Stimulated activated CD8-positive, alpha-beta memory T cell treated with anti-CD3 and anti-CD28 coated beads, Interleukin-4, amount 100 ng/mL, for 4 hours (primary cell): ENCODE measurements around the gene TMEM186.
"Not testable (repeated sequence)": the region's sequence is repeated elsewhere in the genome, so short reads cannot be mapped to it uniquely, and the experiment has no call there.

Experiments used
- DNase-seq, 2 donors: peaks; one replicate each; pipeline ENCODE4 v3.0.0-alpha.2; 2020; ENCODE audit warnings: low read depth in 2 of 2, low spot score in 1 of 2

Gene TMEM186

DNA sequence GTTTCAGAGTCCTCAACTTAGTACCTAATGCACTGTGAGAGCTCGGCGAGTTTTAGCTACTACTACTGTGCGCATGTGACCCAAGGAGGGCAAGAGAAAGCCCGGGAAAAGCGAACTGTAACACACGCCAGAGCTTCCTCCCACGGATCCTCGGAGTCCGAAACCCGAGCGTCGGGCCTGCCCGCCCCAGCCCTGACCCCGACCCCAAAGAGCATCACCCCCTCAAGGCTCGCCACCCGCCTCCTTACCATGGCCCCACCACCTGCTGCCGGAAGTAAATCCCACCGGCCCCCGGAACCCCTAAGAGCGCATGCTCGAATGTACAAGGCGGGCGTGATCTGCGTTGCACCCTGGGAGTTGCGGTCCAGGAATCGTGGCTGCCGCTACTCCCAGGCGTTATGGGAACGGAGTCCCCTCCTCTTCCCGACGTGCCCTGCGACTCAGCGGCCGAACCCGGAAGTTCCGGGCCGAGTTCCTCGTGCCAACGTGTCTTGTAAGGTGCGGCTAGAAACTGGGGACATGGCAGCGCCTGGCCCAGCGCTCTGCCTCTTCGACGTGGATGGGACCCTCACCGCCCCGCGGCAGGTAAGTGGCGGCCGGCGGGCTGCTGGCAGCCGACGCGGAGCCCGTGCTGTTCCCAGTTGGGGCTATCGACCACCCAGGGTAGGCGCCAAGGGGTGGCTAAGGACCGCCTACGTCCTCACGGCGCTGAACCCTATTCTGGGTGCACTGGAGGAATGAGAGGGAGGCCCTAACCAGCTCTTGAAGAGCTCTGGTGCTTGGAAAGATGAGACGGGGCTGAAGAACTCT, at the start of gene TMEM186, which contains the start of gene PMM2:
Gene TMEM186, minus strand, starts transcription at position 276 of the 810 bp plus-strand sequence. Its CDS starts 25 bp downstream, at position 251.
Gene PMM2, plus strand, starts transcription at position 476 of the 810 bp plus-strand sequence. Its CDS starts 44 bp downstream, at position 520.
- DNase-seq = peak; percentile 90 to 93

DNA sequence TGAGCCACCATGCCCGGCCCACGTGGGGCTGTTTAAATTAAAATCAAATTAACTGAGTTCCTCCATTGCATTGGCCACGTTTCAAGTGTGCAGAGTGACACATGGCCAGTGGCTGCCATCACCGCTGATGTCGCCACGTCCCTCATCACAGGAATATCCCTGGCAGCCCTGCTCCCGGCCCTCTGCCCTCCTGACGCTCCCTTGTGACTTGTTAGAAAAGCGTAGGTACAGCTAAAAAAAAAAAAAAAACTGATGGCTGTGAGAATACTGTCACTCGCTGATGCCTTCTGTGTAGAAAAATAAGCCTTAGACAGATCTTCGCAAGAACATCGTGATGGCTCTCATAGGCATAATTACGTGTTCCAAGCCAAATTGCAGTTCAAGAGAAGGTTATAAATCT, 49.7 kb upstream of the TMEM186 start:
- no peak for DNase-seq

DNA sequence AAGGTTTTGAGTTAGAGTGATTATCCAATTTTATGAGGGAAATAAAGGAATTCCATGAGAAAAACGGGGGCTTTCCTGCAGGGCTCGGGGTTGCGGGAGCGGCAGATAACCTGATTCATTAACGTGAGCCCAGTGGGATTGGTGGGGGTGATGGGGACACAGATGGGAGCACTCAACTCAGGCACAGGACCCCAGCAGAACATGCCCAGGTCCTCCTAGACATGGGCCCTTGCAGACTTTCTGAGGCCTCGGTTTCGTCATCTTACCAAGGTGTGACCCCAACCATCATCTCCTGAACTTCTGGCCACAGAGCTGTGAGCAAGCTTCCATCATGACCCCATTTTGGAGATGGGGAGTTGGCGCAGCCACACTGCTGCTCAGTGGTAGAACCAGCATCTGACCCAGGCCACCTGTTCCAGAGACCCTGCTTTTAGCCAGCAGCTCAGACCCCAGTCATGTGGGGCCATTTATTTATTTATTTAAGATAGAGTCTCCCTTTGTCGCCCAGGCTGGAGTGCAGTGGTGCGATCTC, 49.0 kb upstream of the TMEM186 start:
- no peak for DNase-seq

DNA sequence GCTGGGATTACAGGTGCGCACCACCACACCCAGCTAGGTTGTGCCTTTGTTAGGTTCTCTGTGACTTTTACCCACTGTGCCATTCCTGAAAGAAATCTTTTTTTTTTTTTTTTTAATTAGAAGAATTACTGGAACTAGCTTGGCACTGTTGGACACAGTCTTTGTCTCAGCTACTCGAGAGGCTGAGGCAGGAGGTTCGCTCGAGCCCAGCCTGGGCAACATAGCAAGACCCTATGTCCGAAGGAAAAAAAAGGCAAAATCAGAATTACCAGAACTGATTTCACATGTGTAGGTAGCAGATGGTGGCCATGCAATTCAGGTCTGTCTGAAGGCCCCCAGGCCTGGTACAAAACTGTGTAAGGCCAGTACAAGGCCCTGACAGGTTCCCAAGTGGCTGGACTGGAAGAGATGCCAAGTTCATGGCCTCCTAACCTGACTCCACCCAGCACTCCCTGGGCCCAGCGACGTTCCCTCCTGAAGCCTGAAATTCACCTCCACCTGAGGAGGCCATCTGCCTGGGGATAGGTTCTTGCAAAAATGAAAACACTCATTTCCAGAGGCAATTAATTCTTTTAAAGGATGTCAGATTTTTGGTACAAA, 48.4 kb upstream of the TMEM186 start:
- no peak for DNase-seq

GRCh38 chr16:8843296-8843695, 45.9 kb upstream of the TMEM186 start:
- DNase-seq = not testable (repeated sequence)

- DNase-seq = not testable (repeated sequence)
These were observed 44.6 kb upstream of the TMEM186 start for GRCh38 chr16:8842016-8842415.

GRCh38 chr16:8837594-8837993, 40.2 kb upstream of the TMEM186 start:
- DNase-seq = not testable (repeated sequence)

- DNase-seq = not testable (repeated sequence)
These were observed 39.4 kb upstream of the TMEM186 start for GRCh38 chr16:8836797-8837196.

DNA sequence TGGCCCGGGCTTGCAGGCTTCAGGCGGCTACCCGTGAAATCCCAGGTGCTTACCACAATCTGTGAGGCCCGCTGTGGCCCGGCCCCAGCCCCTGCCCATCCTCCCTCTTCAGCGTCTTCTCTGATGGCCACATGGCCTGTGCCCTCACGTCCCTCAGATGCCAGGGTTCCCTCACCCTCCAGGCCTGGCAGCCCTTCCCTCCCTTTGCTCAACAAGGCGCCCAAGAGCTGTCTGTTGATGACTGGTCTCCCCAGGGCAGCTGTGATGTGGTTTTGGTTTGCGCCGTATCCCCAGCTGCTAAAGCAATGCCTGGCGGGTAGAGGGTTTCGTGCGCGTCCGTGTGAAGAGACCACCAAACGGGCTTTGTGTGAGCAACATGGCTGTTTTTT, 35.3 kb upstream of the TMEM186 start:
- DNase-seq = no peak

GRCh38 chr16:8831871-8832716, 34.7 kb upstream of the TMEM186 start:
- DNase-seq = no peak

- no peak for DNase-seq
These were observed 34.0 kb upstream of the TMEM186 start for GRCh38 chr16:8831450-8831849.

- no peak for DNase-seq
These were observed 31.2 kb upstream of the TMEM186 start for GRCh38 chr16:8828541-8829165.

GRCh38 chr16:8826278-8826879, 28.9 kb upstream of the TMEM186 start:
- DNase-seq = no peak

- no peak for DNase-seq
These were observed 25.0 kb upstream of the TMEM186 start for GRCh38 chr16:8822403-8822802.

DNA sequence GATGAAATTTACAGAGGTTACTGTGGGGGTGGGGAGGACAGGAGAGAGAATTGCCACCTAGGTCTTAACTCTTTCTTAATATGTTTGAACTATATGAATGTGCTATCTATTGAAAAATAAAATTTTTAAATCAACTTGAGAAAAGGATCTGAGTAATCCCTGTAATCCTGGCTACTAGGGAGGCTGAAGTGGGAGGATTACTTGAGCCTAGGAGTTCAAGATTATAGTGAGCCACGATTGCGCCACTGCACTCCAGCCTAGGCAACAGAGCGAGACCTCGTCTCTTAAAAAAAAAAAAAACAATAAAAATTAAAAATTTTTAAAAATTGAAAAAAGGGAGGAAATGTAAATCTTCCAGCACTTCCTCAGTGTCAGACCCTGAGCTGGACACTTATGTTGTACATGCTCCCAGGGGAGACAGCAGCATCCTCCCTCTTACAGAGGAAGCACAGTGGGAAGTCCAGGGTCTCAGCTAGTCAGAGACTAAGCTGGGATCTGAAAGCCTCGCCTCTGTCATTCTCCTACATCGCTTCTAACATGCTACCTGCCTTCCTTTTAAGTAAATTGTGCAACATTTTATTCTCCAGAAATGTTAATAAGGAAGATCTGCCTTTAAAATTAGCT, 22.1 kb upstream of the TMEM186 start:
- no peak for DNase-seq

DNA sequence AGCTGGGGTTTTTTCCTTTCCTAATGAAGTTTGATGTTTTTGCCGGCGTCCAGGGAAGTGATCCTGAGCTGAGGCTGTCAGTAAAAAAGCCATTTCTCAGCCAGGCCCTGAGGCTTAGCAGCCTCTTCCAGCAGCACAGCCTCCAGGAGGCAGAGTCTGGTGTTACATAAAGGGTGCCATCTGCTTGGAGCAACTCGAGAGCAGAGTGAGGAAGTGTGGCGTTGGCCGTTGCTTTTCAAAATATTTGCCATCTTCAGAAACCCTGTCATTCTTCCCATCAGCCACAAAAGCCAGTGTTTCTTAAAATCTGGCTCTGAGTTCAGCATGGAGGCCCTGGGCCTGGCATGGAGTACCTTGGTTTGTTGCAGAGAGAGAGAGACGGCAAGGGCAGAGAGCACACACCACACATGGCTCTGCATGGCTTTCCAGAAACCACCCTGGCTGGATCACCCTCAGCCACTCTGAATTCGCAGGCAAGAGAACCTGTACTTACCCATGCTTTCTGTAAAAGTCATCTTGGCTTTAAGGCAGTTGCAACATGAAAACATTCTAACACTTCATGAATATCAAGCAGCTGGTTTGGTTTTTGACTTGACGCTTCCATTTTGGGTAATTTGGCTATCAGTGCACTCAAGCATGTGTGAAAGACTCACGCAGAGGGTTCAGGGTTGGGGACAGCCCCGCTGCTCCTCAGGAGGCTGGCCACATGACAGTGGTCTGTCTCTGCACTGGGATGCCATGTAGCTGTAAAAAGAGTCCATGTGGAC, 21.2 kb upstream of the TMEM186 start:
- no peak for DNase-seq

DNA sequence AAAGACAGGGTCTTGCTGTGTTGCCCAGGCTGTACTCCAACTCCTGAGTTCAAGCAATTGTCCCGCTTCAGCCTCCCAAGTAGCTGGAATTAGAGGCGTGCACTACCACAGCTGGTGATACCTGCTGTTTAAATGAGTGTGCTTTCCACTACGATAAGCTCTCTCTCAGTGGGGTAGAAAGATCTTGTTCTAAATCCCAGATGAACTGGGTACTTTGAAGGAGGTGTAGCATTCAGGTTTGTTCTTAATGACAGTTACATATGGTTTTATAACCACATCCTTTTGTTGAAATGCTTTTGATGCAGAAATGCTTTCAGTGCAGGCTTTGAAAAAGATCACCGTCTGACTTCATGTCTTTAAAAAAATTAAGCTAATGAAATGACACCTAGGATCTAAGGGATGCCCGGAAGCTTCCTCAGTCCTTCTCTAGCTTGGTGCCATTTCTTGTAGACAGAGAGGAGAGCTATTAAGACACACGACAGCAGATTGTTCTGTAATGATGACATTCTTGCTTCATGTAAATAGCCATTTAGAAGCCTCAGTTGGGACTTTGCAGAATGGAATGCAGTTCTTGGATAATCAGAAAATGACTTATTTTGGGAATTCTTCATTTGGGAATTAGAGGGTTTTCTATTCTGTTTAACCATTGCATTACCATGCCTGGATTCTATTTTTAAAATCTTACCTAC, 19.7 kb upstream of the TMEM186 start:
- DNase-seq = no peak

DNA sequence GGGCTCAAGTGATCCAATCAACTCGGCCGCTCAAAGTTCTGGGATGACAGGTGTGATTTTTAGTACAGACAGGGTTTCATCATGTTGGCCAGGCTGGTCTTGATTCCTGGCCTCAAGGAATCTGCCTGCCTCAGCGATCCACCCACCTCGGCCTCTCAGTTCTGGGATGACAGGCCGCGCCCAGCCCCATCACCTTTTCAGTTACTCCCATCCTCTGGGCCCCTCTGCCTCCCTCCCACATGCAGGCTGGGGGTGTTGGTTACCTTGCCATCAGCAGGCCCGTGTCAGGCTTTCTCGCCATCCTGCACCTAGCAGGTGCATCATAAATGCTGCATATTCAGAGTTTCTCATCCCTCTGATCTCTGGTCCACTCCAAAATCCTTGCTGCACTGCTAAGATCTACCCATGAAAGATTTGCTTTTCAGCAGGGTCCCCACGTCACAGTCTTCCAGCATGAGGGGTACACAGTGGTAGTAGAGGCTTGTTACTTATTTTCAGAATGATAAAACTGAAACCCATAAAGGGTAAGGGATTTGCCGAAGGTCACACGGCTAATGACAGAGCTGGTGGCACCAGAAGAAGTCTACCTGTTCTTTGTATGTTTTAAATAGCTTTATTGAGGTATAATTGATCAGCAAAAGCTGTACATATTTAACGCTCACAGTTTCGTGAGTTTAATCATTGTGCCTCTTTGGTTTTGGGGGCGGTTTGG, 16.8 kb upstream of the TMEM186 start:
- no peak for DNase-seq
